H1 (cell line): ENCODE measurements around the gene LPCAT3. TPM values are rescaled to one million over a fixed set of nuclear protein-coding genes. Genes with fewer than 3 reads are reported as not detected.

Experiments
- CTCF ChIA-PET: fragments of 300-600 bp; sonication (Branson Sonifier 250); formaldehyde crosslinking; loops from one replicate; lab custom pipeline; 2021; ENCODE audit not compliant: partially characterized antibody; lab: Charles Lee
- POLR2A ChIA-PET: fragments of 300-600 bp; sonication (Branson Sonifier 250); formaldehyde crosslinking; loops from one replicate; lab custom pipeline; 2021; ENCODE audit warnings: inconsistent platforms; ENCODE audit not compliant: partially characterized antibody; lab: Charles Lee
- DNase-seq, 2 experiments: peaks; one replicate each; pipeline versions ENCODE4 v3.0.0 to v3.0.0-alpha.2; 2010 to 2022; ENCODE audit warnings: low spot score in 2 of 2, low read depth in 1 of 2, mixed read lengths in 1 of 2
- FAIRE-seq: peaks from 2 replicates; lab custom pipeline; 2011; peaks lifted over from hg19 to GRCh38; lab: Jason Lieb, UNC
- H2AFZ ChIP-seq: 2 replicates; pipeline ENCODE4 v1.8.1; 2012; ENCODE audit warnings: low read length, inconsistent platforms
- H2AK5ac ChIP-seq: 2 replicates; pipeline ENCODE4 v1.6.1; 2013; ENCODE audit warnings: low read depth, low read length
- H2BK120ac ChIP-seq: replicated peaks from 2 replicates; pipeline ENCODE3; 2013; ENCODE audit warnings: low read depth, low read length, inconsistent platforms
- H2BK12ac ChIP-seq: 2 replicates; pipeline ENCODE4 v1.6.1; 2013; ENCODE audit warnings: low read depth, low read length
- H2BK15ac ChIP-seq: 2 replicates; pipeline ENCODE4 v1.6.1; 2013; ENCODE audit warnings: low read length
- H2BK20ac ChIP-seq: 2 replicates; pipeline ENCODE4 v1.6.1; 2013; ENCODE audit warnings: low read length
- H2BK5ac ChIP-seq: 2 replicates; pipeline ENCODE4 v1.6.1; 2013; ENCODE audit warnings: low read depth, low read length
- H3K14ac ChIP-seq: 2 replicates; pipeline ENCODE4 v1.6.1; 2013; ENCODE audit warnings: inconsistent platforms; ENCODE audit not compliant: insufficient read length
- H3K18ac ChIP-seq: 2 replicates; pipeline ENCODE4 v1.6.1; 2013; ENCODE audit warnings: low read length; ENCODE audit errors: extremely low read depth
- H3K23ac ChIP-seq: 2 replicates; pipeline ENCODE4 v1.6.1; 2013; ENCODE audit warnings: inconsistent platforms; ENCODE audit not compliant: insufficient read length
- H3K23me2 ChIP-seq: 2 replicates; pipeline ENCODE4 v1.6.1; 2013; ENCODE audit warnings: low read depth, low read length
- H3K27ac ChIP-seq: 2 replicates; pipeline ENCODE4 v1.6.1; 2011; ENCODE audit warnings: low read depth, low read length, inconsistent platforms
- H3K27me3 ChIP-seq, 4 experiments: replicated peaks in 1 of 4; 1 replicate in 1 of 4; 2 replicates in 3 of 4; pipeline versions ENCODE4 v1.6.1 to v1.8.1; 2011 to 2013; ENCODE audit warnings: low read length in 3 of 4, mild to moderate bottlenecking in 3 of 4, inconsistent platforms in 2 of 4, mixed read lengths in 2 of 4, moderate library complexity in 1 of 4; ENCODE audit not compliant: control insufficient read depth in 3 of 4, insufficient read depth in 3 of 4; ENCODE audit errors: extremely low read depth in 1 of 4
- H3K36me3 ChIP-seq, 4 experiments: 2 replicates each; pipeline versions ENCODE4 v1.6.1 to v1.8.1; 2011 to 2013; ENCODE audit warnings: mild to moderate bottlenecking in 4 of 4, low read length in 3 of 4, moderate library complexity in 2 of 4, control low read depth in 1 of 4, inconsistent platforms in 1 of 4; ENCODE audit not compliant: insufficient read depth in 4 of 4, control insufficient read depth in 2 of 4
- H3K4ac ChIP-seq: replicated peaks from 2 replicates; pipeline ENCODE3; 2013; ENCODE audit warnings: low read length, low read depth, mixed read lengths, inconsistent platforms; ENCODE audit not compliant: insufficient read length
- H3K4me1 ChIP-seq, 4 experiments: replicated peaks in 1 of 4; 1 replicate in 1 of 4; 2 replicates in 3 of 4; pipeline versions ENCODE4 v1.6.1 to v1.8.1; 2011 to 2013; ENCODE audit warnings: low read length in 3 of 4, inconsistent platforms in 2 of 4, mixed read lengths in 1 of 4; ENCODE audit not compliant: insufficient read depth in 4 of 4, control insufficient read depth in 3 of 4
- H3K4me2 ChIP-seq, 2 experiments: 2 replicates each; pipeline versions ENCODE4 v1.6.1 to v1.8.1; 2011 to 2013; ENCODE audit warnings: low read depth in 2 of 2, low read length in 2 of 2, control low read depth in 1 of 2, inconsistent platforms in 1 of 2, mild to moderate bottlenecking in 1 of 2; ENCODE audit not compliant: insufficient read depth in 1 of 2
- H3K4me3 ChIP-seq, 4 experiments: fragments of 200-600, 300-600 bp in 1 of 4; sonication (generic), shearing (Covaris generic), sonication (Bioruptor Twin) in 1 of 4; 2 replicates each; pipeline versions ENCODE4 v1.5.1 to v1.8.1; 2011 to 2016; ENCODE audit warnings: low read length in 4 of 4, low read depth in 3 of 4, control low read depth in 2 of 4, inconsistent platforms in 2 of 4, mild to moderate bottlenecking in 2 of 4, mixed read lengths in 1 of 4, moderate library complexity in 1 of 4; ENCODE audit not compliant: insufficient read depth in 2 of 4; ENCODE audit errors: extremely low read depth in 1 of 4
- H3K56ac ChIP-seq: replicated peaks from 2 replicates; pipeline ENCODE3; 2013; ENCODE audit warnings: low read depth, mild to moderate bottlenecking, mixed read lengths, low read length, inconsistent platforms; ENCODE audit not compliant: insufficient read length
- H3K79me1 ChIP-seq: 2 replicates; pipeline ENCODE4 v1.6.1; 2013; ENCODE audit warnings: low read depth, low read length, control low read depth
- H3K79me2 ChIP-seq, 2 experiments: 2 replicates each; pipeline versions ENCODE4 v1.6.1 to v1.8.1; 2012 to 2013; ENCODE audit warnings: low read length in 2 of 2, mild to moderate bottlenecking in 2 of 2, inconsistent platforms in 1 of 2; ENCODE audit not compliant: insufficient read depth in 2 of 2, control insufficient read depth in 1 of 2
- H3K9ac ChIP-seq, 4 experiments: replicated peaks in 1 of 4; 1 replicate in 1 of 4; 2 replicates in 3 of 4; pipeline versions ENCODE4 v1.6.1 to v1.8.1; 2011 to 2013; ENCODE audit warnings: low read depth in 3 of 4, low read length in 3 of 4, control low read depth in 2 of 4, mild to moderate bottlenecking in 2 of 4, moderate library complexity in 2 of 4, inconsistent platforms in 1 of 4; ENCODE audit errors: extremely low read depth in 1 of 4
- H3K9me3 ChIP-seq, 2 experiments: 2 replicates each; pipeline versions ENCODE4 v1.6.1 to v1.8.1; 2012 to 2013; ENCODE audit warnings: mild to moderate bottlenecking in 2 of 2, moderate library complexity in 2 of 2, control low read depth in 1 of 2, inconsistent platforms in 1 of 2, low read depth in 1 of 2, low read length in 1 of 2, mixed read lengths in 1 of 2; ENCODE audit not compliant: insufficient read depth in 2 of 2
- H4K20me1 ChIP-seq, 2 experiments: replicated peaks in 1 of 2; 2 replicates each; pipeline versions ENCODE3 to v1.8.1; 2011 to 2013; ENCODE audit warnings: inconsistent platforms in 2 of 2, low read length in 2 of 2, mild to moderate bottlenecking in 1 of 2; ENCODE audit not compliant: insufficient read depth in 2 of 2, control insufficient read depth in 1 of 2
- H4K5ac ChIP-seq: 2 replicates; pipeline ENCODE4 v1.6.1; 2013; ENCODE audit warnings: low read length, low read depth, mixed read lengths, inconsistent platforms; ENCODE audit not compliant: insufficient read length
- H4K8ac ChIP-seq: 2 replicates; pipeline ENCODE4 v1.8.0; 2013; ENCODE audit warnings: mild to moderate bottlenecking, moderate library complexity, low read length, inconsistent platforms; ENCODE audit not compliant: insufficient read depth; ENCODE audit errors: extremely low read depth
- H4K91ac ChIP-seq: replicated peaks from 2 replicates; pipeline ENCODE3; 2013; ENCODE audit warnings: low read length, mixed read lengths, inconsistent platforms; ENCODE audit not compliant: insufficient read length
- BCL11A ChIP-seq, 2 experiments: IDR thresholded peaks; one replicate each; pipeline ENCODE4 v1.6.1; 2011; ENCODE audit warnings: low read depth in 2 of 2, low read length in 2 of 2, mild to moderate bottlenecking in 2 of 2
- CBX8 ChIP-seq: fragments of 300-800, 300-1000 bp; sonication (generic); IDR thresholded peaks from 2 replicates; pipeline ENCODE4 v1.7.1; 2016; ENCODE audit warnings: low read depth, low read length, borderline replicate concordance
- CHD1 ChIP-seq: IDR thresholded peaks from 2 replicates; pipeline ENCODE4 v1.6.1; 2012; ENCODE audit warnings: low read depth, low read length, improper control_type of control experiment
- EZH2 ChIP-seq: fragments of 200-600 bp; sonication (generic); IDR thresholded peaks from 2 replicates; pipeline ENCODE4 v1.7.1; 2012; ENCODE audit warnings: low read depth, mild to moderate bottlenecking, moderate library complexity, low read length, inconsistent platforms; ENCODE audit not compliant: severe bottlenecking
- HDAC6 ChIP-seq: IDR thresholded peaks from one replicate; pipeline ENCODE4 v1.7.1; 2012; ENCODE audit warnings: low read depth, mild to moderate bottlenecking, inconsistent platforms, low read length, moderate library complexity
- MAFK ChIP-seq: IDR thresholded peaks from 2 replicates; pipeline ENCODE4 v1.6.1; 2012; ENCODE audit warnings: low read depth, mild to moderate bottlenecking, improper control_type of control experiment, low read length
- POLR2AphosphoS5 ChIP-seq: IDR thresholded peaks from 2 replicates; pipeline ENCODE4 v1.6.1; 2011; ENCODE audit warnings: low read depth, low read length
- RXRA ChIP-seq: IDR thresholded peaks from 2 replicates; pipeline ENCODE4 v1.6.1; 2011; ENCODE audit warnings: low read depth, mild to moderate bottlenecking, low read length, moderate library complexity; ENCODE audit not compliant: insufficient read depth
- SP2 ChIP-seq: IDR thresholded peaks from 2 replicates; pipeline ENCODE4 v1.6.1; 2012; ENCODE audit warnings: mild to moderate bottlenecking, low read length, inconsistent platforms
- WGBS, 2 experiments: shearing (Covaris generic) in 1 of 2; methylation state at CpG; one replicate each; pipeline versions ENCODE4 v1.1.6 to v1.1.7; 2013 to 2015; ENCODE audit warnings: low lambda C conversion rate in 2 of 2, mixed read lengths in 2 of 2, inconsistent platforms in 1 of 2, low coverage in 1 of 2, missing lambda C conversion rate in 1 of 2; ENCODE audit not compliant: insufficient replicate concordance in 2 of 2, insufficient coverage in 1 of 2, insufficient read length in 1 of 2; ENCODE audit errors: extremely low coverage in 1 of 2, missing lambda C conversion rate in 1 of 2; 5-methylcytosine and 5-hydroxymethylcytosine counted together
- polyA plus RNA-seq, 7 experiments: library from polyadenylated mRNA; depleted of rRNA in 3 of 7; stranded (reverse) in 5 of 7; unstranded in 2 of 7; fragments of >200 nt in 5 of 7; fragments of 200-250 nt in 2 of 7; gene quantifications; 1 replicate in 5 of 7; 2 replicates in 1 of 7; 4 replicates in 1 of 7; pipeline versions ENCODE4 v1.2.1 to v1.2.3, GENCODE V29; 2011 to 2013; ENCODE audit warnings: missing spikeins in 2 of 7, mixed read lengths in 2 of 7
- total RNA-seq: library from RNA; stranded (reverse); fragmentation: NEBNext Ultra II Directional; extraction: Animal tissue kit (Norgen Biotek cat#: 25700); gene quantifications from 2 replicates; pipeline ENCODE4 v1.2.1, GENCODE V29; 2021
- TF ChIP-seq, protein P1 (sequence below), 3 experiments: IDR thresholded peaks; 1 replicate in 2 of 3; 2 replicates in 1 of 3; pipeline versions ENCODE4 v1.5.1 to v1.6.1; 2011; ENCODE audit warnings: low read length in 3 of 3, mild to moderate bottlenecking in 3 of 3, inconsistent platforms in 2 of 3, low read depth in 1 of 3, moderate library complexity in 1 of 3; ENCODE audit not compliant: insufficient read depth in 1 of 3; ENCODE audit errors: control extremely low read depth in 1 of 3
- TF ChIP-seq, protein P2 (sequence below): IDR thresholded peaks from 2 replicates; pipeline ENCODE4 v1.6.1; 2012; ENCODE audit warnings: inconsistent platforms

The LPCAT3 gene
- total and polyA plus RNA-seq, 2 of the 8 experiments (the other 6 are each of a cell fraction or from before 2014, with no cell fraction given) = 55.8 to 70.4 TPM

DNA sequence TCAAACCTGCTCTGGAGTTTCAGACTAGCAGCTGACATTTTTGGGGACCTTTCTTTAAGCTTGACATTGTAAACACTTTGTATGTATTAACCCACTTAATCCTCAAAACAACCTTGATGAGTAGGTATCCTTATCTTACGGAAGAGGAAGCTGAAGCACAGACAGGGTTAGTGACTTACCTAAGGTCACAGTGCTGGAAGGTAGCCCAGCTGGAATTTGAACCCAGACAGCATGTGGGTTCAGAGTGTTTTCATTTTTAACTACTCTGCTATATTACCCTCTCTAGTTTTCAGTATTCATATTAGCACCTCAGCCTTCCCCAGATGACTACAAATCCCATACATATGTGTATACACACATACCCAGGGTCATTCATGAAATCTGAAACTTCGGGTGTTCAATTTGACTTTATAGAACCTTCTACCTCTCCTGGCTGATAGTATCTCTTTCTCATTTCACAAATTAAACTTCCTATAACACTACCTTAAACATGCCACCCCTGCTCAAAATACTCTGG lies 13.9 kb downstream of the LPCAT3 start:
- no peak overlapping the region for H2AK5ac ChIP-seq
- no peaks in the 10 kb centered on the region for H3K23me2 ChIP-seq
- no peak overlapping the region for H3K23ac ChIP-seq
- H3K18ac ChIP-seq = no peak overlapping the region
- H4K20me1 ChIP-seq = no peaks in the 10 kb centered on the region
- H3K27ac ChIP-seq = no peak overlapping the region
- no peak overlapping the region for H2AFZ ChIP-seq
- CTCF ChIA-PET = interaction anchor here (1.2 to 2.7 kb wide), 5 partner anchors 9 to 105 kb away, joined by 3 to 13 read pairs (median 4); partner anchors contain the start of genes C1RL and LPCAT3
- no peaks in the 10 kb centered on the region for H3K4me1 ChIP-seq
- H3K79me1 ChIP-seq = no peaks in the 10 kb centered on the region
- no peak overlapping the region for H4K91ac ChIP-seq
- no peak overlapping the region for H2BK12ac ChIP-seq
- POLR2A ChIA-PET = interaction anchor here (1.3 to 2.6 kb wide), 3 partner anchors 14 to 60 kb away, joined by 4 to 7 read pairs (median 6); partner anchors contain the start of genes C12orf57, LPCAT3 and RNU7-1
- no peaks in the 10 kb centered on the region for H3K9me3 ChIP-seq
- FAIRE-seq (no peak), DNase-seq (no peak)
- H2BK120ac ChIP-seq = no peak overlapping the region
- no peak overlapping the region for H4K8ac ChIP-seq
- no peak overlapping the region for H3K14ac ChIP-seq
- H2BK5ac ChIP-seq = no peak overlapping the region
- H3K4me3 ChIP-seq = no peak overlapping the region
- H3K4me2 ChIP-seq = no peak overlapping the region
- H2BK15ac ChIP-seq = no peak overlapping the region
- peaks cover 0 to 4% (median 2%) of the 10 kb centered on the region in 4 experiments; a peak in 2 of 8 replicates for H3K36me3 ChIP-seq
- no peak overlapping the region for H3K9ac ChIP-seq
- no peaks in the 10 kb centered on the region for H3K27me3 ChIP-seq
- WGBS, 2 experiments = 81% methylated on average over 2 of the region's 2 CpGs; no CpG with 5 or more reads in 1 of the 2 experiments
- no peak overlapping the region for H4K5ac ChIP-seq
- H3K4ac ChIP-seq = no peak overlapping the region
- H3K79me2 ChIP-seq = no peaks in the 10 kb centered on the region; a peak in 1 of 4 replicates
- no peak overlapping the region for H2BK20ac ChIP-seq
- H3K56ac ChIP-seq = no peak overlapping the region
- no peak for TF ChIP-seq SP2
- no peak for TF ChIP-seq HDAC6
- TF ChIP-seq CHD1 = no peak
- TF ChIP-seq EZH2 = no peak
- TF ChIP-seq BCL11A (IDR thresholded peaks at IDR 0.05; ENCODE audit: low read depth in 2 of 2, low read length in 2 of 2) = no peak
- no peak for TF ChIP-seq CBX8
- TF ChIP-seq, protein P1, sequence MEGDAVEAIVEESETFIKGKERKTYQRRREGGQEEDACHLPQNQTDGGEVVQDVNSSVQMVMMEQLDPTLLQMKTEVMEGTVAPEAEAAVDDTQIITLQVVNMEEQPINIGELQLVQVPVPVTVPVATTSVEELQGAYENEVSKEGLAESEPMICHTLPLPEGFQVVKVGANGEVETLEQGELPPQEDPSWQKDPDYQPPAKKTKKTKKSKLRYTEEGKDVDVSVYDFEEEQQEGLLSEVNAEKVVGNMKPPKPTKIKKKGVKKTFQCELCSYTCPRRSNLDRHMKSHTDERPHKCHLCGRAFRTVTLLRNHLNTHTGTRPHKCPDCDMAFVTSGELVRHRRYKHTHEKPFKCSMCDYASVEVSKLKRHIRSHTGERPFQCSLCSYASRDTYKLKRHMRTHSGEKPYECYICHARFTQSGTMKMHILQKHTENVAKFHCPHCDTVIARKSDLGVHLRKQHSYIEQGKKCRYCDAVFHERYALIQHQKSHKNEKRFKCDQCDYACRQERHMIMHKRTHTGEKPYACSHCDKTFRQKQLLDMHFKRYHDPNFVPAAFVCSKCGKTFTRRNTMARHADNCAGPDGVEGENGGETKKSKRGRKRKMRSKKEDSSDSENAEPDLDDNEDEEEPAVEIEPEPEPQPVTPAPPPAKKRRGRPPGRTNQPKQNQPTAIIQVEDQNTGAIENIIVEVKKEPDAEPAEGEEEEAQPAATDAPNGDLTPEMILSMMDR (IDR thresholded peaks at IDR 0.05; ENCODE audit: control extremely low read depth in 1 of 3, insufficient read depth in 1 of 3, low read depth in 1 of 3, low read length in 3 of 3) = no peak
- no peak for TF ChIP-seq RXRA
- TF ChIP-seq POLR2AphosphoS5 = no peak
- TF ChIP-seq MAFK = no peak
- TF ChIP-seq, protein P2, sequence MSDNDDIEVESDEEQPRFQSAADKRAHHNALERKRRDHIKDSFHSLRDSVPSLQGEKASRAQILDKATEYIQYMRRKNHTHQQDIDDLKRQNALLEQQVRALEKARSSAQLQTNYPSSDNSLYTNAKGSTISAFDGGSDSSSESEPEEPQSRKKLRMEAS = no peak
